Measurements from ENCODE around the gene SCG3. TPM values are rescaled to one million over a fixed set of nuclear protein-coding genes. Genes with fewer than 3 reads are reported as not detected.

The SCG3 gene
- total and polyA plus RNA-seq, 4 donors: 0.14 to 1.3 (median 0.26) TPM

DNA sequence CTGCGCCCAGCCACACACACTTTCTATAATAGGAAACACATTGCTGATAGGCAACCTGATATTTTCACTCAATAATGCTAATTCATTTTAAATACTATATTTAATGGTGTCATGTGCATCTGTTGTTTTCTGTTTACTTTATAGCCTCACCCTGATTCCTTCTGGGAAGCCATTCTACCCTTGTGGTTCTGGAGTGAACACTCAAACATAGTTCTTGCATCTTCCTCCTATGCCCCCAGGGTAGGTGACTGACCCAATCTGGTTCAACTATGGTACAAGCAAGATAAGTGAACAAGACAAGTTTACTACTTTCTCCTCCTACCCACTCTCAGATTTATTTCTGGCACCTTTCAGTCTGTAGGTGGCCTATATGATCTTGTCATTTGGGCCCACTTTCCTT lies 4.3 kb upstream of the SCG3 start:
- Histone ChIP-seq H3K4me1 (ENCODE audit: control insufficient read depth in 5 of 5, insufficient read depth in 5 of 5, low read length in 5 of 5) (peaks cover 0 to 4% (median 0%) of the 10 kb centered on the region in 5 donors), H3K4me3 (no peak overlapping the region), H3K27ac (ENCODE audit: low read depth in 1 of 2, low read length in 1 of 2) (no peak overlapping the region), H3K27me3 (ENCODE audit: control insufficient read depth in 3 of 3, insufficient read depth in 3 of 3, low read length in 2 of 3) (peaks cover 0 to 6% (median 0%) of the 10 kb centered on the region in 3 donors), H3K36me3 (ENCODE audit: control insufficient read depth in 4 of 4, insufficient read depth in 4 of 4, low read length in 4 of 4) (no peaks in the 10 kb centered on the region), H3K9ac (ENCODE audit: insufficient read depth in 1 of 2, low read length in 2 of 2) (no peak overlapping the region), H3K9me3 (ENCODE audit: control insufficient read depth in 4 of 4, insufficient read depth in 3 of 4, low read length in 3 of 4) (no peaks in the 10 kb centered on the region)
- ATAC-seq (ENCODE audit: insufficient read depth, low FRiP score) (no peak), DNase-seq (no peak)
- TF ChIP-seq, protein P1, sequence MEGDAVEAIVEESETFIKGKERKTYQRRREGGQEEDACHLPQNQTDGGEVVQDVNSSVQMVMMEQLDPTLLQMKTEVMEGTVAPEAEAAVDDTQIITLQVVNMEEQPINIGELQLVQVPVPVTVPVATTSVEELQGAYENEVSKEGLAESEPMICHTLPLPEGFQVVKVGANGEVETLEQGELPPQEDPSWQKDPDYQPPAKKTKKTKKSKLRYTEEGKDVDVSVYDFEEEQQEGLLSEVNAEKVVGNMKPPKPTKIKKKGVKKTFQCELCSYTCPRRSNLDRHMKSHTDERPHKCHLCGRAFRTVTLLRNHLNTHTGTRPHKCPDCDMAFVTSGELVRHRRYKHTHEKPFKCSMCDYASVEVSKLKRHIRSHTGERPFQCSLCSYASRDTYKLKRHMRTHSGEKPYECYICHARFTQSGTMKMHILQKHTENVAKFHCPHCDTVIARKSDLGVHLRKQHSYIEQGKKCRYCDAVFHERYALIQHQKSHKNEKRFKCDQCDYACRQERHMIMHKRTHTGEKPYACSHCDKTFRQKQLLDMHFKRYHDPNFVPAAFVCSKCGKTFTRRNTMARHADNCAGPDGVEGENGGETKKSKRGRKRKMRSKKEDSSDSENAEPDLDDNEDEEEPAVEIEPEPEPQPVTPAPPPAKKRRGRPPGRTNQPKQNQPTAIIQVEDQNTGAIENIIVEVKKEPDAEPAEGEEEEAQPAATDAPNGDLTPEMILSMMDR (IDR thresholded peaks at IDR 0.05; ENCODE audit: control extremely low read depth, extremely low read depth): no peak
- 100% methylated on average over 1 of the region's 1 CpG for WGBS, 2 donors

DNA sequence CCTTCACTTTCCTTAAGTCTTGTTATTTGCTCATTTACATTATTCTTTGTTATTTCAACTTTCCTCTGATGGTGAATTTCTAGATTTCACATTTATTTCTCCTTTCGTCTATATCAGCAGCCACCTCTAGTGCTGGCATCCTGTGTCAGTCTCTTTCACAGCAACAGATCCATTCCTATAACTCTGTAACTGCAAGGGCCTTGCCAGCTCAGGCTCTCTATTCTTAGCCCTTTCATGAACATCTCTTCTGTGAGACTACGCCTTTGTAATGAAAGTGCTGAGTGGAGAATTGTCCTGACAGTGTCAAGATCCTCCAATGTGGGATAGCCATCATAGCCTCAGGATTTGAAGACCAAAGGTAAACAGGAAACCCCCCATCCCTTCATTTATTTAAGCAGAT lies 3.9 kb upstream of the SCG3 start:
- H3K4me3 ChIP-seq: no peak overlapping the region
- TF ChIP-seq, protein P1 (IDR thresholded peaks at IDR 0.05; ENCODE audit: control extremely low read depth, extremely low read depth): no peak
- peaks cover 0 to 4% (median 0%) of the 10 kb centered on the region in 5 donors for H3K4me1 ChIP-seq (ENCODE audit: control insufficient read depth in 5 of 5, insufficient read depth in 5 of 5, low read length in 5 of 5)
- H3K27ac ChIP-seq (ENCODE audit: low read depth in 1 of 2, low read length in 1 of 2): no peak overlapping the region
- ATAC-seq (ENCODE audit: insufficient read depth, low FRiP score) (no peak), DNase-seq (no peak)
- no peak overlapping the region for H3K9ac ChIP-seq (ENCODE audit: insufficient read depth in 1 of 2, low read length in 2 of 2)
- no peaks in the 10 kb centered on the region for H3K36me3 ChIP-seq (ENCODE audit: control insufficient read depth in 4 of 4, insufficient read depth in 4 of 4, low read length in 4 of 4)
- H3K27me3 ChIP-seq (ENCODE audit: control insufficient read depth in 3 of 3, insufficient read depth in 3 of 3, low read length in 2 of 3): peaks cover 0 to 6% (median 0%) of the 10 kb centered on the region in 3 donors
- no peaks in the 10 kb centered on the region for H3K9me3 ChIP-seq (ENCODE audit: control insufficient read depth in 4 of 4, insufficient read depth in 3 of 4, low read length in 3 of 4)
- WGBS, 2 donors: 86 to 93% methylated on average over 2 of the region's 2 CpGs

DNA sequence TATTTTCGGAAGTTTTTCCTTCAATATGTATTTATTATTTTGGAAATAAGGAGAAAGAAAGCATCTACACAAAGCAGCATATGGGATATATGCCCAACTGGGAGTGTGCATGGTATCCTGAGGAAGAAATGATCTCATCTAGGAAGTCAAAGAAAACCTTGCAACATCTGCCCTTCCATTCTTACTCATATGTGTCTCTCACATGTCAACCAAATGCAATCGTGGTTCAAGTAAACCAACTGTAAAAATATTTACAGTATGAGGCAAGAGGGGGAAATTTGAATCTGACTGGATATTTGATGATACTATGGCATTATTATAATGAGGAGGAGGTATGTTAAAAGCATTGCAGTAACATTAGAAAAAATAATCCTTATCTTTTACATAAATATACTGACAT lies 3.2 kb upstream of the SCG3 start:
- no peaks in the 10 kb centered on the region for H3K9me3 ChIP-seq (ENCODE audit: control insufficient read depth in 4 of 4, insufficient read depth in 3 of 4, low read length in 3 of 4)
- H3K27me3 ChIP-seq (ENCODE audit: control insufficient read depth in 3 of 3, insufficient read depth in 3 of 3, low read length in 2 of 3): peaks cover 0 to 6% (median 0%) of the 10 kb centered on the region in 3 donors
- WGBS, 2 donors: 57 to 63% methylated on average over 2 of the region's 2 CpGs
- no peak overlapping the region for H3K4me3 ChIP-seq
- no peaks in the 10 kb centered on the region for H3K36me3 ChIP-seq (ENCODE audit: control insufficient read depth in 4 of 4, insufficient read depth in 4 of 4, low read length in 4 of 4)
- H3K27ac ChIP-seq (ENCODE audit: low read depth in 1 of 2, low read length in 1 of 2): no peak overlapping the region
- DNase-seq (no peak), ATAC-seq (ENCODE audit: insufficient read depth, low FRiP score) (no peak)
- TF ChIP-seq, protein P1 (IDR thresholded peaks at IDR 0.05; ENCODE audit: control extremely low read depth, extremely low read depth): no peak
- H3K4me1 ChIP-seq (ENCODE audit: control insufficient read depth in 5 of 5, insufficient read depth in 5 of 5, low read length in 5 of 5): peaks cover 0 to 4% (median 0%) of the 10 kb centered on the region in 5 donors
- no peak overlapping the region for H3K9ac ChIP-seq (ENCODE audit: insufficient read depth in 1 of 2, low read length in 2 of 2)

DNA sequence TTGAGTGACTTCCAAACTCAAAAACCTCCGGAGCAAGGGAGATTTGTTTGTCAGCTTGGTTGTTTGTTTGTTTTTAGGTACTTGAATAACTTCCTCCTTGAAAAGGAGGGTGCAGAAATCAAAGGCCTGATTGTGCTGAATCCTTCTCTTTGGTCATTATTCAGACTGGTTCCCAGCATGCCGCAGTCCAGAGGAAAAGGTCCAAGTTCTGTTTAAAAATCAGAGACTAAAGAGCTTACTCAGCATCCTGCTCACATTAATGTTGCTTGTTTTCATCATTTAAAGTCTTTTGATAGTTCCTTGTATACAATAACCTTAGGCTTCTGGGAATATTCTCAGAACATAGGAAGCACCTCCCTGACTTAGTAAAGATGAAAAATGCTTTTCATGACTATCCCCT lies 982 bp upstream of the SCG3 start:
- 51 to 61% methylated on average over 2 of the region's 2 CpGs for WGBS, 2 donors
- no peak overlapping the region for H3K9ac ChIP-seq (ENCODE audit: insufficient read depth in 1 of 2, low read length in 2 of 2)
- H3K27ac ChIP-seq (ENCODE audit: low read depth in 1 of 2, low read length in 1 of 2): no peak overlapping the region
- H3K9me3 ChIP-seq (ENCODE audit: control insufficient read depth in 4 of 4, insufficient read depth in 3 of 4, low read length in 3 of 4): no peaks in the 10 kb centered on the region
- H3K36me3 ChIP-seq (ENCODE audit: control insufficient read depth in 4 of 4, insufficient read depth in 4 of 4, low read length in 4 of 4): no peaks in the 10 kb centered on the region
- no peak for DNase-seq
- TF ChIP-seq, protein P1 (IDR thresholded peaks at IDR 0.05; ENCODE audit: control extremely low read depth, extremely low read depth): no peak
- no peak for ATAC-seq (ENCODE audit: insufficient read depth, low FRiP score)
- no peak overlapping the region for H3K4me3 ChIP-seq
- peaks cover 0 to 6% (median 0%) of the 10 kb centered on the region in 3 donors for H3K27me3 ChIP-seq (ENCODE audit: control insufficient read depth in 3 of 3, insufficient read depth in 3 of 3, low read length in 2 of 3)
- peaks cover 0 to 4% (median 0%) of the 10 kb centered on the region in 5 donors for H3K4me1 ChIP-seq (ENCODE audit: control insufficient read depth in 5 of 5, insufficient read depth in 5 of 5, low read length in 5 of 5)

All from lung (tissue), 12 donors.